Hematopoietic multipotent progenitor cell treated with erythropoietin and hydrocortisone succinate and interleukin-3 and kit ligand, for 6 days (in vitro differentiated cells): ENCODE data around the gene COL4A1.

ENCODE experiments used
- DNase-seq: peaks from one replicate; pipeline ENCODE4 v3.0.0-alpha.2; 2015

Gene COL4A1

GRCh38 chr13:110128546-110128945, 178.4 kb downstream of the COL4A1 start:
- no peak for DNase-seq

DNA sequence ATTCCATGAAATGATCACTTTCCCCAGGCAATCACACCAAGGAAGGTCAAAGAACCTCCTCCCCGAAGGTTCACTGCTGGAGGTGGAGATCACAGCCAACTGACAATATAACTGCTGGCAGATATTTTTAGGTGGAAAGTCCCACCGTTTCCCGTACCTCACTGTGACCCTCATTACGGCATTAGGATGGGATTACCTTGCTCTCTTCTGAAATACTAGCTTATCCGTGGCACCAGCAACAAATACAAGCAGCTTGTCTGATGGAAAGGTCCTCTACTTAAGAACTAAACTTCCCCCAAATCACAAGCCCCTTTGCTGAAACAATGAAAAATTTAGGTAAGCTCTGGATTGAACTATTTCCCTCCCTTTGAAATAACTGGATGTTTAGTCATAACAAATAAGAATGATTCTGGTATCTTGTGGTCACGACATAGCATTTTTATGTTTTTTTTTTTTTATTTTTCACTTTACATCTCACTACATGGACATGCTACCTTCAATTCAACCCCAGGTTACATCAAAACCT, 178.9 kb downstream of the COL4A1 start:
- no peak for DNase-seq

- no peak for DNase-seq
Measured at GRCh38 chr13:110126391-110126961, 180.5 kb downstream of the COL4A1 start.

- no peak for DNase-seq
Measured at GRCh38 chr13:110125613-110126272, 181.2 kb downstream of the COL4A1 start.

GRCh38 chr13:110125157-110125556, 181.8 kb downstream of the COL4A1 start:
- no peak for DNase-seq

GRCh38 chr13:110124201-110124940, 182.6 kb downstream of the COL4A1 start:
- DNase-seq = no peak

GRCh38 chr13:110123041-110123809, 183.7 kb downstream of the COL4A1 start:
- no peak for DNase-seq

DNA sequence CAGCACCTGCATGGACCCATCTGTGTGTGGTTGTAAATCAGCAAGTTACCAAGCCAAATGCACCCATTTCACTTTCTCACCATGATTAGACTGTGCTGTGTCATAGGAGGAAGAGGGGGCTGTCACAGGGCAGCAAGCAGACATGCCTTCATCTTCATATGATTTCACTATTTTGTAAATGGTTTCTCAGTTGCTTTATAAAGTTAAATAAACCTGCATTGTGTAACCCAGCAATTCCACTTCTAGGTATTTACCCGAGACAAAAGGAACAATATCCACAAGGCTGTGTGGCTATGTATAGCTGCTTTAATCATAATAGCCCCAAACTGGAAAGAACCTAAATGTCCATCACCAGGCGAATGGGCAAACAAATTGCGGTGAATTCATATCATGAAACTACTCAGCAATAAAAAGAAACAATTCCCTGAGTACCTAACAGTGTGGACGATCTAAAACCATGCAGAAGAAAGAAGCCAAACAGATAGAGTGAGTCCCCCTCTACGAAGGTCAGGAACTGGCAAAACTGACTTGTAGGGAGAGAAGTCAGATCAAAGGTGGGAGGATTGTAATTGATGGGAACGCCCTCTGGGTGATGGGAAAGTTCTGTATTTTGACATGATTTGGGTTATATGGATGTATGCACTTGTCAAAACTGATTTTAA, 185.4 kb downstream of the COL4A1 start:
- no peak for DNase-seq

- DNase-seq = no peak
Measured at GRCh38 chr13:110119935-110120905, 186.7 kb downstream of the COL4A1 start.

GRCh38 chr13:110118106-110118505, 188.9 kb downstream of the COL4A1 start:
- DNase-seq = no peak

GRCh38 chr13:110116072-110116487, 190.9 kb downstream of the COL4A1 start:
- peak; percentile 67 for DNase-seq

- no peak for DNase-seq
Measured at GRCh38 chr13:110115591-110115990, 191.4 kb downstream of the COL4A1 start.

- no peak for DNase-seq
Measured at GRCh38 chr13:110114316-110114715, 192.6 kb downstream of the COL4A1 start.

DNA sequence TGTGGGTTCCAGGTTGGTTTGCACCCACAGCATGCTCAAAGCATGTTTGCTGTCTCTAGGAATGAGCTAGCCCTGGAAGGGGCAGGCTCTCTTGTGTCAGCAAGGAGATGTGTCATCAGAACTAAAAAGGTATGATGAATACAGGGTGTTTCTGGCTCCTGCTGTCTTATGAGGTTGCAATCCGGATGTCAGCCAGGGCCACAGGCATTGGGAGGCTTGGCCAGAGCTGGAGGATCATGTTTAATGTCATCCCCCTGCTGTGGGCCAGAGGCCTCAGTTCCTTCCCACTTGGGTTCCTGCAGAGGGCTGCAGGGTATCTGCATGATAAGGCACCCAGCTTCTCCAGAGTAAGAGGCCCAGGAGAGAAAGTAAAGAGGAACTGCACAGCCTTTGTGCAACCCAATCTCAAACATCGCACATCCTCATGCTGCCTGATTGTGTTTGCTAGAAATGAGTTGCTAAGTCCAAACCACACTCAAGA, 193.6 kb downstream of the COL4A1 start:
- peak; percentile 62 for DNase-seq

- peak; percentile 30 for DNase-seq
Measured at GRCh38 chr13:110112379-110112778, 194.6 kb downstream of the COL4A1 start.

- DNase-seq = no peak
Measured at GRCh38 chr13:110110783-110111182, 196.2 kb downstream of the COL4A1 start.

GRCh38 chr13:110109910-110110309, 197.0 kb downstream of the COL4A1 start:
- no peak for DNase-seq

DNA sequence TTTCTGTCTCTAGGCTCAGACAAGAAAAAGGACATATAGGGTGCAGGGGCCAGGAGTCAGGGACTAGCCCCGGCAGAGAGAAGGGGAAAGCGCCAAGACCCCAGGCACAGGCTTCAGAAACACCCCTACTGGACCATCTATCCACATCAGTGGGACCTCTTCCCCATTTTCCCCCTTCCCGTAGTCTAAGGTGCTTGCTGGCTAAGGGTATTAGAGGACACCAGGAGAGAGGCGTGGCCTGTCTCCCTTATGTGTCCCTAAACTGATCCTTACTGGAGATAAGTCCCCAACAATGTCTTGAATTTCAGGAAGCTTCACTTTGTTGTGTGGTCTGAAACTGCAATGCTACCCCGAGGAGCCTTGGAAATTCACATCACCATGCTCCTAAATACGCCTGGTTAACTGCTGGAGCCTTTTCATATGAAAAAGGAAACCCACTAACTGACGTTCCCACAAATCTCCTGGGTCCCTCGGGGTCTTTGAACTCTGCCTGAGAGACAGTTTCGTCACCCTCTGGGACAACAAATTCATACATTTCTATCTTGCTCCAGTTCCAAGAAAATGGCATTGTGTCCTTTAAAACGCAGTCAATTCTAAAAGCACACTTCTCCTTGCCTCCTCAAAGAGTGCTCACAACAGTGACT, 197.7 kb downstream of the COL4A1 start:
- DNase-seq = no peak

DNA sequence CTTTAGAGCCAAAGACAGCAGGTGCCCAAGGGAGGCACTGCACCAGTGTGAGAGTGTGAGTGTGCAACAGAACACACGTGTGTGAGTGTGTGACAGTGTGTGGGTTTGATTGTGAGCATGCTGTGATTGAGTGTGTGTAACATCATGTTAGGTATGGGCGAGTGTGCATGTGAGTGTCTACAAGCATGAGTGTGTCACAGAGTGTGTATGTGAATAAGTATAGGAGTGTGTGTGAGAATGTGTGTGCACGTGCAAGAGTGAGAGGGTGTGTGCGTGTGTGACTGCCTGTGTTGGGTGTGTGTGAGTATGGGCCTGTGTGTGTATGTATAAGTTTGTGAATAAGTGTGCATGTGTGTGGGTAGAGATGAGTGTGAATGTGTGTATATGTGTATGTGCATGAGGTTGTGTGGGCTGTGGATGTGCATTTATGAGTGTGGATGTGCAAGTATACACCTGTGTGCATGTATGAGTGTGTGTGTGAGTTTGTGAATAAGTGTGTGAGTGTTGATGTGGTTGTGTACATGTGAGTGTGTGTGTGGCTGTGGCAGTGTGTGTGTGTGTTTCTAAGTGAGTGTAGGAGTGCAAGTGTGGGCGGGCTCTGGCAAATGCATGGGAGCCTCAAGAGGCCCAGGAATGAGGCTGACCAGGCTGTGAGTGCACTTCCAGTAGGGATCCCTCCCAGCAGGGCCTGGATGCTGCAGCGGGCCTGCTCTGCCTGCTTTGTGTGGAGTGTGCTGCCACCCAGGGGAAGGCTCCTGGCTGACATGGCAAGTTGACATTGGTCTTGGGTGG, 198.4 kb downstream of the COL4A1 start:
- peak; percentile 19 for DNase-seq
